Measurements from ENCODE around the gene LIMA1.
"Not testable (repeated sequence)": the region's sequence is repeated elsewhere in the genome, so short reads cannot be mapped to it uniquely, and the experiment has no call there.

LIMA1 gene

GRCh38 chr12:50149311-50149710 is 134.0 kb downstream of the LIMA1 start:
- no peak for ATAC-seq (ENCODE audit: insufficient read depth, low read depth)

GRCh38 chr12:50148011-50148410 is 135.3 kb downstream of the LIMA1 start:
- not testable (repeated sequence) for DNase-seq; H2AFZ ChIP-seq (ENCODE audit: low read depth, low read length); H3K36me3 ChIP-seq (ENCODE audit: insufficient read depth, low read length); H3K4me2 ChIP-seq (ENCODE audit: insufficient read depth, low read length); H3K9ac ChIP-seq (ENCODE audit: low read depth, low read length); ATAC-seq (ENCODE audit: insufficient read depth, low read depth); H3K27me3 ChIP-seq (ENCODE audit: insufficient read depth, low read length, poor library complexity); H3K4me1 ChIP-seq (ENCODE audit: insufficient read depth, low read length); H3K4me3 ChIP-seq (ENCODE audit: low read depth in 1 of 2, low read length in 2 of 2); H3K27ac ChIP-seq (ENCODE audit: low read length); H3K9me3 ChIP-seq (ENCODE audit: insufficient read depth, low read length, severe bottlenecking)
- Histone ChIP-seq H4K20me1 (ENCODE audit: insufficient read depth, low read length) (peaks cover 11% of the 10 kb centered on the region; the same call in 1 of the 2 replicates), H3K79me2 (ENCODE audit: insufficient read depth, low read length) (peaks cover 56% of the 10 kb centered on the region)

More at GRCh38 chr12:50149311-50149710, 134.0 kb downstream of the LIMA1 start:
- Histone ChIP-seq H3K27me3 (ENCODE audit: insufficient read depth, low read length, poor library complexity) (no peaks in the 10 kb centered on the region), H2AFZ (ENCODE audit: low read depth, low read length) (no peak overlapping the region), H3K79me2 (ENCODE audit: insufficient read depth, low read length) (peaks cover 62% of the 10 kb centered on the region), H3K36me3 (ENCODE audit: insufficient read depth, low read length) (peaks cover 4% of the 10 kb centered on the region), H3K9ac (ENCODE audit: low read depth, low read length) (no peak overlapping the region), H3K4me1 (ENCODE audit: insufficient read depth, low read length) (no peaks in the 10 kb centered on the region), H3K27ac (ENCODE audit: low read length) (no peak overlapping the region), H4K20me1 (ENCODE audit: insufficient read depth, low read length) (peaks cover 11% of the 10 kb centered on the region; the same call in 1 of the 2 replicates), H3K9me3 (ENCODE audit: insufficient read depth, low read length, severe bottlenecking) (no peaks in the 10 kb centered on the region), H3K4me3 (ENCODE audit: low read depth in 1 of 2, low read length in 2 of 2) (no peak overlapping the region), H3K4me2 (ENCODE audit: insufficient read depth, low read length) (no peak overlapping the region)
- TF ChIP-seq CTCF (IDR thresholded peaks at IDR 0.05; ENCODE audit: borderline replicate concordance, extremely low read depth, low read length, poor library complexity, severe bottlenecking) = no peak
- no peak for TF ChIP-seq EZH2 (IDR thresholded peaks at IDR 0.05; ENCODE audit: borderline replicate concordance, low read depth, low read length, severe bottlenecking)
- no peak for DNase-seq

GRCh38 chr12:50147281-50147680 is 136.0 kb downstream of the LIMA1 start:
- Histone ChIP-seq H4K20me1 (ENCODE audit: insufficient read depth, low read length) (peaks cover 11% of the 10 kb centered on the region; the same call in 1 of the 2 replicates), H3K27me3 (ENCODE audit: insufficient read depth, low read length, poor library complexity) (no peaks in the 10 kb centered on the region), H3K4me3 (ENCODE audit: low read depth in 1 of 2, low read length in 2 of 2) (no peak overlapping the region), H3K79me2 (ENCODE audit: insufficient read depth, low read length) (peaks cover 52% of the 10 kb centered on the region), H3K4me1 (ENCODE audit: insufficient read depth, low read length) (no peaks in the 10 kb centered on the region), H3K4me2 (ENCODE audit: insufficient read depth, low read length) (no peak overlapping the region), H3K9ac (ENCODE audit: low read depth, low read length) (no peak overlapping the region), H3K36me3 (ENCODE audit: insufficient read depth, low read length) (peaks cover 15% of the 10 kb centered on the region; the same call in 1 of the 2 replicates), H2AFZ (ENCODE audit: low read depth, low read length) (no peak overlapping the region), H3K27ac (ENCODE audit: low read length) (no peak overlapping the region), H3K9me3 (ENCODE audit: insufficient read depth, low read length, severe bottlenecking) (no peaks in the 10 kb centered on the region)
- ATAC-seq (ENCODE audit: insufficient read depth, low read depth) (no peak), DNase-seq (no peak)
- TF ChIP-seq CTCF (IDR thresholded peaks at IDR 0.05; ENCODE audit: borderline replicate concordance, extremely low read depth, low read length, poor library complexity, severe bottlenecking) = no peak
- no peak for TF ChIP-seq EZH2 (IDR thresholded peaks at IDR 0.05; ENCODE audit: borderline replicate concordance, low read depth, low read length, severe bottlenecking)

- H2AFZ ChIP-seq (ENCODE audit: low read depth, low read length) = no peak overlapping the region
- H3K27ac ChIP-seq (ENCODE audit: low read length) = no peak overlapping the region
- no peaks in the 10 kb centered on the region for H3K4me1 ChIP-seq (ENCODE audit: insufficient read depth, low read length)
- TF ChIP-seq CTCF (IDR thresholded peaks at IDR 0.05; ENCODE audit: borderline replicate concordance, extremely low read depth, low read length, poor library complexity, severe bottlenecking) = no peak
- TF ChIP-seq EZH2 (IDR thresholded peaks at IDR 0.05; ENCODE audit: borderline replicate concordance, low read depth, low read length, severe bottlenecking) = no peak
- H3K9ac ChIP-seq (ENCODE audit: low read depth, low read length) = no peak overlapping the region
- peaks cover 29% of the 10 kb centered on the region; the same call in 1 of the 2 replicates for H3K36me3 ChIP-seq (ENCODE audit: insufficient read depth, low read length)
- H3K4me3 ChIP-seq (ENCODE audit: low read depth in 1 of 2, low read length in 2 of 2) = no peak overlapping the region
- ATAC-seq (ENCODE audit: insufficient read depth, low read depth) (no peak), DNase-seq (no peak)
- no peak overlapping the region for H3K4me2 ChIP-seq (ENCODE audit: insufficient read depth, low read length)
- 0 out of 2 replicates have a peak, but pooled peaks cover 2% of the 10 kb centered on the region for H4K20me1 ChIP-seq (ENCODE audit: insufficient read depth, low read length)
- no peaks in the 10 kb centered on the region for H3K9me3 ChIP-seq (ENCODE audit: insufficient read depth, low read length, severe bottlenecking)
- H3K27me3 ChIP-seq (ENCODE audit: insufficient read depth, low read length, poor library complexity) = no peaks in the 10 kb centered on the region
- peaks cover 37% of the 10 kb centered on the region for H3K79me2 ChIP-seq (ENCODE audit: insufficient read depth, low read length)
Measured at GRCh38 chr12:50145439-50145838, 137.9 kb downstream of the LIMA1 start.

Data from DND-41 (cell line).